ENCODE data around the gene PIGV.

GRCh38 chr1:26829184-26829911 is 41.6 kb downstream of the PIGV start:
- TF ChIP-seq EZH2 (IDR thresholded peaks at IDR 0.05; ENCODE audit: low read length) (no peak), CTCF (optimal IDR thresholded peaks at IDR 0.05 in 1 of 3, IDR thresholded peaks at IDR 0.05 in 1 of 3, conservative IDR thresholded peaks at IDR 0.05 in 1 of 3; ENCODE audit: extremely low read depth in 1 of 3, insufficient read depth in 2 of 3, low read length in 3 of 3) (no peak)
